ENCODE results near the gene KCNB1. TPM values are rescaled to one million over a fixed set of nuclear protein-coding genes. Genes with fewer than 3 reads are reported as not detected.

The KCNB1 gene
- total RNA-seq, 2 experiments from 2014 or later, result not detected

DNA sequence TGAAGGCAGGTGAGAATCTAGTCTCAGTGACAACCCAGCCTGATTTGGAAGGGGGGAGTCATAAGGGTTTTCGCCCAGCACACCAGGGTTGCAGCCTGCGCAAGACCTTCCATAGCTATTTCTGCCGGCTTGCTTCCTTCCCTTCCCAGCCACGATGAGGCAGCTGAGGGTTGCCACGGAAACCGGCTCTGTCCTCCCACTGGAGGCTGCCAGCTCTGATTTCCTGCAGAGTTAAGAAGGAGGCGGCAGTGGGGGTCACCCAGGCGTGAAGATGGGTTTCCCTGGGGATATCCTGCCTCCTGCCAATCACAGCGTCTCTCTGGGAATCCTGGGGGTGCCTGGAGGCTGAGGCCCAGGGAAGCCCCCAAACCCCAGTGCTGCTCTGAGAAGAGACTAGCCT, 23.1 kb upstream of the KCNB1 start:
- no peak overlapping the region for H3K27ac Mint-ChIP-seq
- H3K36me3 Mint-ChIP-seq (ENCODE audit: low read depth), result no peaks in the 10 kb centered on the region
- ChIA-PET CTCF (interaction anchor here (1.3 to 6.3 kb wide), 3 partner anchors 21 to 173 kb away, joined by 4 to 48 read pairs (median 7); no protein-coding TSS in a partner anchor), POLR2A (interaction anchor here (0.5 to 0.6 kb wide), 2 partner anchors 42 to 48 kb away, joined by 3 read pairs; no protein-coding TSS in a partner anchor)
- no peak overlapping the region for H3K4me3 Mint-ChIP-seq
- H3K27me3 Mint-ChIP-seq, result peaks cover 27% of the 10 kb centered on the region
- intact Hi-C loops (cut with micrococcal nuclease), result no loop called here
- TF ChIP-seq, protein P1, sequence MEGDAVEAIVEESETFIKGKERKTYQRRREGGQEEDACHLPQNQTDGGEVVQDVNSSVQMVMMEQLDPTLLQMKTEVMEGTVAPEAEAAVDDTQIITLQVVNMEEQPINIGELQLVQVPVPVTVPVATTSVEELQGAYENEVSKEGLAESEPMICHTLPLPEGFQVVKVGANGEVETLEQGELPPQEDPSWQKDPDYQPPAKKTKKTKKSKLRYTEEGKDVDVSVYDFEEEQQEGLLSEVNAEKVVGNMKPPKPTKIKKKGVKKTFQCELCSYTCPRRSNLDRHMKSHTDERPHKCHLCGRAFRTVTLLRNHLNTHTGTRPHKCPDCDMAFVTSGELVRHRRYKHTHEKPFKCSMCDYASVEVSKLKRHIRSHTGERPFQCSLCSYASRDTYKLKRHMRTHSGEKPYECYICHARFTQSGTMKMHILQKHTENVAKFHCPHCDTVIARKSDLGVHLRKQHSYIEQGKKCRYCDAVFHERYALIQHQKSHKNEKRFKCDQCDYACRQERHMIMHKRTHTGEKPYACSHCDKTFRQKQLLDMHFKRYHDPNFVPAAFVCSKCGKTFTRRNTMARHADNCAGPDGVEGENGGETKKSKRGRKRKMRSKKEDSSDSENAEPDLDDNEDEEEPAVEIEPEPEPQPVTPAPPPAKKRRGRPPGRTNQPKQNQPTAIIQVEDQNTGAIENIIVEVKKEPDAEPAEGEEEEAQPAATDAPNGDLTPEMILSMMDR (IDR thresholded peaks at IDR 0.05), result no peak
- no peaks in the 10 kb centered on the region for H3K9me3 Mint-ChIP-seq
- ATAC-seq, result no peak
- no peaks in the 10 kb centered on the region for H3K4me1 Mint-ChIP-seq (ENCODE audit: low read depth)
- DNase-seq, result no peak

DNA sequence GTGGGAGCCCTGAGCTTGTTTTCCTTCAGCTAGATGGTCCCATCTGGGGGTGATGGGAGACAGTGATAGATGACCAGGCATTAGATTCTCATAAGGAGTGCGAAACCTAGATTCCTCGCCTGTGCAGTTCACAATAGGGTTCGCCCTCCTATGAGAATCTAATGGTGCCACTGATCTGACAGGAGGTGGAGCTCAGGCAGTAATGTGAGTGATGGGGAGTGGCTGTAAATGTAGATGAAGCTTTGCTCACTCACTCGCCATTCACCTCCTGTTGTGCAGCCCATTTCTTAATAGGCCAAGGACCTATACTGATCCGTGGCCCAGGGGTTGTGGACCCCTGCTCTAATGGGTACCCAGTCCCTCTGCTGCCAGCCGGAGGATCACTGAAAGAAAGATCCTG, 20.7 kb upstream of the KCNB1 start:
- CTCF ChIA-PET, result interaction anchor here (1.9 kb wide), 1 partner anchor 19 kb away, joined by 6 read pairs; no protein-coding TSS in a partner anchor
- intact Hi-C loops (cut with micrococcal nuclease), result no loop called here
- Mint-ChIP-seq H3K36me3 (ENCODE audit: low read depth) (no peaks in the 10 kb centered on the region), H3K9me3 (no peaks in the 10 kb centered on the region), H3K27ac (no peak overlapping the region), H3K4me1 (ENCODE audit: low read depth) (no peaks in the 10 kb centered on the region), H3K27me3 (peaks cover 14% of the 10 kb centered on the region), H3K4me3 (no peak overlapping the region)
- DNase-seq (no peak), ATAC-seq (no peak)
- TF ChIP-seq, protein P1 (IDR thresholded peaks at IDR 0.05), result no peak
- POLR2A ChIA-PET, result no interaction called here

DNA sequence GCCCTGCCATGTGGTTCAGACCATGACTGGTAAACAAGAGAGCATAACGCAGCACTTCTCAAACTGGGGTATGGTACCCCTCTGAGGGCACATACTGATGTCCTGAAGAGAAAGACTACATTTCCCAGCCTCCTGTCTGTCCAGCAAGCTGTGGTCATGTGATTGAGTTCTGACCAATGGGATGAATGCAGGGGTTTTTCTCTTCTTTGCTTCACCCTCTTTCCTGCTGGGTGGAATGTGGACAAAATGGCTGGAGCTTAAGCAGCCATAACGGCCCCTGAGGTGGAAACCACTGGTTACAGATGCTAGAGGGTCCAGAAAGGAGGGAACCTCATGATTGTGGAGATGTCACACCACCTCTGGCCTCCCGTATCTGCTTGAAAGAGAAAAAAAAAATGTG, 19.4 kb upstream of the KCNB1 start:
- ChIA-PET POLR2A (no interaction called here), CTCF (interaction anchor here (0.7 to 1.9 kb wide), 3 partner anchors 17 to 168 kb away, joined by 3 to 6 read pairs (median 3); no protein-coding TSS in a partner anchor)
- H3K36me3 Mint-ChIP-seq (ENCODE audit: low read depth), result no peaks in the 10 kb centered on the region
- intact Hi-C loops (cut with micrococcal nuclease), result no loop called here
- no peaks in the 10 kb centered on the region for H3K4me1 Mint-ChIP-seq (ENCODE audit: low read depth)
- DNase-seq (no peak), ATAC-seq (peak; percentile 45)
- H3K27ac Mint-ChIP-seq, result no peak overlapping the region
- H3K9me3 Mint-ChIP-seq, result no peaks in the 10 kb centered on the region
- TF ChIP-seq, protein P1 (IDR thresholded peaks at IDR 0.05), result no peak
- no peak overlapping the region for H3K4me3 Mint-ChIP-seq
- H3K27me3 Mint-ChIP-seq, result peaks cover 17% of the 10 kb centered on the region

DNA sequence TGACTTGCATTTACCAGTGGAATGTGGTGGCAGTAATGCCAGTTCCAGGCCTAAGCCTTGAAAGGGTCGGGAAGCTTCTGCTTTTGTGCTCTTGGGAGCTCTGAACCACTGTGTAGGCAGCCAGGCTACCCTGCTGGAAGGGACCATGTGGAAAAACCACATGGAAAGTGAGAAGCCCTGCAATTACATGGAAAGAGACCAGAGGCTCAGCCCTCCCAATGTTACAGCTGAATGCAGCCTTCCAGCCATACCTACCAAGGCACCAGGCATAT, 14.9 kb upstream of the KCNB1 start:
- DNase-seq (no peak), ATAC-seq (no peak)
- intact Hi-C loops (cut with micrococcal nuclease), result no loop called here

More for the DNA sequence above, 14.9 kb upstream of the KCNB1 start:
- H3K9me3 Mint-ChIP-seq, result no peaks in the 10 kb centered on the region
- no peak overlapping the region for H3K27ac Mint-ChIP-seq
- TF ChIP-seq, protein P1 (IDR thresholded peaks at IDR 0.05), result no peak
- H3K36me3 Mint-ChIP-seq (ENCODE audit: low read depth), result no peaks in the 10 kb centered on the region
- H3K27me3 Mint-ChIP-seq, result peaks cover 19% of the 10 kb centered on the region
- CTCF ChIA-PET, result interaction anchor here (1.2 kb wide), 1 partner anchor 14 kb away, joined by 4 read pairs; no protein-coding TSS in a partner anchor
- H3K4me3 Mint-ChIP-seq, result no peak overlapping the region
- POLR2A ChIA-PET, result no interaction called here
- H3K4me1 Mint-ChIP-seq (ENCODE audit: low read depth), result no peaks in the 10 kb centered on the region

All from activated CD8-positive, alpha-beta T cell treated with anti-CD3 and anti-CD28 coated beads for 36 hours (primary cell).